Stimulated activated naive CD4-positive, alpha-beta T cell (primary cell): ENCODE results near the gene SPI1.
A peak's percentile ranks its signal among the peaks of the same experiment; 100 is the strongest.

Source experiments
- DNase-seq, 6 experiments: peaks; one replicate each; lab custom pipeline; 2025; lab: John Stamatoyannopoulos, UW

Gene SPI1

GRCh38 chr11:47406896-47407745, 28.8 kb upstream of the SPI1 start:
- DNase-seq = peak in 1 of 6 experiments; percentile 36

- DNase-seq = no peak
Observed at GRCh38 chr11:47403571-47403970, 25.2 kb upstream of the SPI1 start.

GRCh38 chr11:47403135-47403534, 24.8 kb upstream of the SPI1 start:
- no peak for DNase-seq

GRCh38 chr11:47400768-47401279, 22.5 kb upstream of the SPI1 start:
- no peak for DNase-seq

- peak; percentile 19 to 66 (median 51) for DNase-seq
Observed at GRCh38 chr11:47399860-47400767, 21.8 kb upstream of the SPI1 start.

- DNase-seq = no peak
Observed at GRCh38 chr11:47398551-47398950, 20.2 kb upstream of the SPI1 start.

- DNase-seq = no peak
Observed at GRCh38 chr11:47398011-47398410, 19.7 kb upstream of the SPI1 start.

GRCh38 chr11:47396049-47396320, 17.6 kb upstream of the SPI1 start:
- no peak for DNase-seq

- DNase-seq = no peak
Observed at GRCh38 chr11:47395223-47396048, 17.1 kb upstream of the SPI1 start.

- peak in 5 of 6 experiments; percentile 15 to 60 (median 41) for DNase-seq
Observed at GRCh38 chr11:47394322-47395222, 16.2 kb upstream of the SPI1 start.

- DNase-seq = no peak
Observed at GRCh38 chr11:47394050-47394321, 15.6 kb upstream of the SPI1 start.

GRCh38 chr11:47393163-47394049, 15.1 kb upstream of the SPI1 start:
- no peak for DNase-seq

GRCh38 chr11:47392546-47393162, 14.3 kb upstream of the SPI1 start:
- no peak for DNase-seq

GRCh38 chr11:47391711-47392432, 13.5 kb upstream of the SPI1 start:
- no peak for DNase-seq

- no peak for DNase-seq
Observed at GRCh38 chr11:47391077-47391583, 12.8 kb upstream of the SPI1 start.

GRCh38 chr11:47390422-47390760, 12.0 kb upstream of the SPI1 start:
- DNase-seq = no peak

- no peak for DNase-seq
Observed at GRCh38 chr11:47389577-47390421, 11.5 kb upstream of the SPI1 start.
